DMS79 (cell line): ENCODE data around the gene ARHGDIG.

ENCODE experiments used
- DNase-seq: peaks from one replicate; lab custom pipeline; 2025; lab: John Stamatoyannopoulos, UW

ARHGDIG gene

DNA sequence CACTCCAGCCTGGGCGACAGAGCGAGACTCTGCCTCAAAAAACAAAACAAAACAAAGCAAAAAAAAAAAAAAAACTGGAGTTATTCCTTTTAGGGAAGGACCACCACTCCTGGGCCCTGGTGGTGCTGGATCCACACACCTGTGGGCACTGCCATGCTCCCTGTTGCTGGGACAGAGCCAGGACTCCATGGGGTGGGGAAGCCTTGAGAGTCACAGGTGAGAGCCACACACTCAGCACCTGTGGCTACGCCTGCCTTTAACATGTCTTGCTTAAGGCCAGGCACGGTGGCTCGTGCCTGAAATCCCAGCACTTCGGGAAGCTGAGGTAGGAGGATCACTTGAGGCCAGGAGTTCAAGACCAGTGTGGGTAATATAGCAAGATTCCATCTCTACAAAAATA is 20.8 kb downstream of the ARHGDIG start:
- no peak for DNase-seq

- DNase-seq = no peak
These were observed 21.6 kb downstream of the ARHGDIG start for GRCh38 chr16:301950-302349.

- DNase-seq = no peak
These were observed 23.5 kb downstream of the ARHGDIG start for GRCh38 chr16:303760-304505.

DNA sequence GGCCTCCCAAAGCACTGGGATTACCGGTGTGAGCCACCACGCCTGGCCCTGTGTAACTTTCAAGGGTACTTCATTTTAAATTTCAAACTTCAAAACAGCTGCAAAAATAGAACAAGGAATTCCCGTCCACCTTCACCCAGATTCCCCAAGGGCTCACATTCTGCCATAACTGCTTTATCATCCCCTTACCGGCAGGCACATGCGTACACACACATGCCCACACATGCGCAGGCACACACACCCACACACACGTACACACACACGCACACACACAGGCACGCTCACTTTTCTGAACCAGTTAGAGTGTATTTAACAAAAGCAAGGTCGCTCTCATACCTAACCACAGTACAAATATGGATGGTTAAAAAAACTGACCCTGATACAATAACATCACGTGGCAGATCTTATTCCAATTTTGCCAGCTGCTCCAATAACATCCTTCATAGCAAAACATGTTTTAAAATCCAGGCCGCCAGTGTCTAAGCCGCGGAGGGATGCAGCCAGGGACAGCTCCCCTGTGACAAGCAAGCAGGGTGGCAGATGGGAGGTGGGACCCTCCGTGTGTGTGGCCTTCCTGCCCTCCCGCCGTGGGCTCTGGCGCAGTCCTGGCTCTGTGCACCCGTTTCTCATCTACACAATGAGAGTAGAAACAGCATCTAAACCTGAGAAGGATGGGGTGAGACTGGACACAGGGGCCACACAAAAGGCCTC is 25.7 kb downstream of the ARHGDIG start:
- DNase-seq = no peak

DNA sequence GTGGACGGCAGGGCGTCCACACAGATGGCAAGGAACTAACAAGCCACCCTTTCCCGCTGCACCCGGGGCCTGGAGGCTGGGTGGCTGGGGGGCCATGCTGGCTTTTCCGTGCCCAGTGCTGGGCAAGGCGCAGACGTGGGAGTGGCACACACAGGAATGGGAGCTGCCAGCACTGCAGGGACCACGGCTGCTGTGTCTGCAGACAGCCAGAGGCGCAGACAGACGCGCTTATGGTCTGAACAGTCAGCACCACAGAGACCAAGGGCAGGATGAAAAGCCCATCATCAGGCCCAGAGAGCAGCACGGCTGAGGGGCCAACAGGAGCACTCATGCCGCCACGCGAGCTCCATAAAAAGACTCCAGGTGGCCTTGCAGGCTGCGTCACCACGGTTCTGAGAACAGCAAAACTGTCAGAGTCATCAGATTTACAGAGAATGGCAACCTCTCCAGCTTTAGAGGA is 26.6 kb downstream of the ARHGDIG start:
- peak; percentile 62 for DNase-seq

- DNase-seq = no peak
These were observed 27.4 kb downstream of the ARHGDIG start for GRCh38 chr16:307691-308312.

DNA sequence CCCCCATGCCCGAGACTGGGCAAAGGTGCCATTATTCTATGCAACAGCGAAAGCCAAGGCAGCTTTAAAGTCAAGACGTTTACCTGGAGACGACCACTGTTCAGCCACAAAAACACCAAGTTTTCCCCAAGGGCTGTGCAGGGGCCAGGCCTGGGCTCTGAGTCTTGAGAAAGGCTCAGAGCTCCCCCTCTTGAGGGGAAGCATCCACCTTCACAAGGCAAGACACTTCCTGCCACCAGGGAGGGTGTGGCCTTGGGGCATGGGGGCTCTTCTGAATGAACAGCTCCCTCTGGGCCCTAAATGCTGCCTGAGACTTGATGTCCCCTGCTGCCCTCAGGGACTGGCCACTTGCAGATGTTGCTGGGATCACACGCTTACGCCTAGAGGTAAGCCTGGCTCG is 29.1 kb downstream of the ARHGDIG start:
- DNase-seq = no peak

GRCh38 chr16:311725-312124 is 31.3 kb downstream of the ARHGDIG start:
- no peak for DNase-seq

GRCh38 chr16:314351-314750 is 34.0 kb downstream of the ARHGDIG start:
- no peak for DNase-seq

GRCh38 chr16:314795-315299 is 34.5 kb downstream of the ARHGDIG start:
- DNase-seq = peak; percentile 7

GRCh38 chr16:316741-317464 is 36.5 kb downstream of the ARHGDIG start:
- DNase-seq = no peak

- DNase-seq = no peak
These were observed 37.2 kb downstream of the ARHGDIG start for GRCh38 chr16:317583-317982.

GRCh38 chr16:318628-319027 is 38.2 kb downstream of the ARHGDIG start:
- DNase-seq = no peak

DNA sequence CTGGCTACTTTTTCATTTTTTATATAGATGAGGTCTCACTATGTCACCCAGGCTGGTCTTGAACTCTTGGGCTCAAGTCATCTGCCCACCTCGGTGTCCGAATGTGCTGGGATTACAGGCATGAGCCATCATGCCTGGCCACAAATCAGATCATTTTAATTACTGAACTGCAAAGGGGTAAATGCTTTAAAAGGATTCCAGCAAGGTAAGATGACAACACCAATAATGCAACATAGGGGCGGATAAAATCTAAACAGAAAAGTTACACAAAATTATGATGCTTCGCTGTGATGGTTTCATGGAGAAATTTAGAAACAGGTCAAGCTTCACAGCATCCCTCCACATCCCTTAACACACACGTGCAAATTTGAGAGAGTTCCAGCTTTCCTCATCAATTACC is 39.8 kb downstream of the ARHGDIG start:
- DNase-seq = no peak

GRCh38 chr16:321532-321931 is 41.1 kb downstream of the ARHGDIG start:
- no peak for DNase-seq

- DNase-seq = no peak
These were observed 42.2 kb downstream of the ARHGDIG start for GRCh38 chr16:322476-323143.

DNA sequence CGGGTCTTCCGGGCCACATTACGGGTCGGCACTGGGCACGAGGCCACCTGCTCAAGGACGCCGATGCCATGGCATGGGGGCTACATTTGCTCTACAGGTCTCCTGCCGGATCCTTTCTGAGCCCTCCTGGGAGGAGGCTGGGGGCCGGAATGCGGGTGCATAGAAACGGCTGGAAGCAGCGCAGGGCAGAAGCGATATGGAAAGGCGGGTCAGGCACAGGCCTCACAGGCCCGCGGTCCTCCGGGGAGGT is 43.7 kb downstream of the ARHGDIG start:
- no peak for DNase-seq

- no peak for DNase-seq
These were observed 44.3 kb downstream of the ARHGDIG start for GRCh38 chr16:324451-325334.

GRCh38 chr16:325375-326145 is 45.2 kb downstream of the ARHGDIG start:
- no peak for DNase-seq

- no peak for DNase-seq
These were observed 50.4 kb downstream of the ARHGDIG start for GRCh38 chr16:330741-331140.
